Fibroblast of the aortic adventitia (primary cell): ENCODE measurements around the gene NELL1. TPM values are rescaled to one million over a fixed set of nuclear protein-coding genes. Genes with fewer than 3 reads are reported as not detected.

ENCODE experiments used
- DNase-seq: peaks from one replicate; pipeline ENCODE4 v3.0.0-alpha.2; 2010; ENCODE audit warnings: low read depth
- H3K4me3 ChIP-seq: 2 replicates; pipeline ENCODE4 v1.5.1; 2011; ENCODE audit warnings: low read depth, mild to moderate bottlenecking, control low read depth, low read length, moderate library complexity
- CTCF ChIP-seq: IDR thresholded peaks from 2 replicates; pipeline ENCODE4 v1.5.1; 2011; ENCODE audit warnings: mild to moderate bottlenecking, low read length, control low read depth, inconsistent platforms; ENCODE audit not compliant: insufficient read depth
- total RNA-seq: library from RNA; depleted of rRNA; stranded (reverse); fragments of >200 nt; gene quantifications from 2 replicates; pipeline ENCODE4 v1.2.3, GENCODE V29; 2012; ENCODE audit warnings: low replicate concordance

Gene NELL1
- total RNA-seq, 1 donor = not detected

GRCh38 chr11:21481255-21481654 lies 811.9 kb downstream of the NELL1 start:
- H3K4me3 ChIP-seq = no peak overlapping the region
- no peak for TF ChIP-seq CTCF
- DNase-seq = no peak

GRCh38 chr11:21484039-21484438 lies 814.7 kb downstream of the NELL1 start:
- H3K4me3 ChIP-seq = no peak overlapping the region
- no peak for DNase-seq
- no peak for TF ChIP-seq CTCF

GRCh38 chr11:21485006-21485405 lies 815.6 kb downstream of the NELL1 start:
- no peak overlapping the region for H3K4me3 ChIP-seq
- TF ChIP-seq CTCF = no peak
- no peak for DNase-seq

GRCh38 chr11:21485426-21485825 lies 816.0 kb downstream of the NELL1 start:
- no peak for DNase-seq
- H3K4me3 ChIP-seq = no peak overlapping the region
- no peak for TF ChIP-seq CTCF

GRCh38 chr11:21489416-21490115 lies 820.2 kb downstream of the NELL1 start:
- no peak for DNase-seq
- TF ChIP-seq CTCF = no peak
- H3K4me3 ChIP-seq = no peak overlapping the region

GRCh38 chr11:21492931-21493330 lies 823.5 kb downstream of the NELL1 start:
- no peak overlapping the region for H3K4me3 ChIP-seq
- TF ChIP-seq CTCF = no peak
- DNase-seq = no peak

GRCh38 chr11:21494946-21495345 lies 825.6 kb downstream of the NELL1 start:
- no peak for TF ChIP-seq CTCF

More at GRCh38 chr11:21494946-21495345, 825.6 kb downstream of the NELL1 start:
- no peak overlapping the region for H3K4me3 ChIP-seq
- no peak for DNase-seq
